Activated CD8-positive, alpha-beta T cell treated with anti-CD3 and anti-CD28 coated beads, Interleukin-2, amount 10 ng/mL, durations not matched to agents 7 days and 5 days (primary cell): Measurements from ENCODE around the gene RHBDL3. TPM values are rescaled to one million over a fixed set of nuclear protein-coding genes. Genes with fewer than 3 reads are reported as not detected.
"Not testable (repeated sequence)": the region's sequence is repeated elsewhere in the genome, so short reads cannot be mapped to it uniquely, and the experiment has no call there.

Experiments used
- ATAC-seq: fragments of 150-1000 bp; cut with Tn5 transposase; one replicate; pipeline ENCODE4 v1.10.0; 2021; ENCODE audit warnings: moderate library complexity
- CTCF ChIA-PET: fragments of 350-600 bp; sonication (Branson Sonifier 250); formaldehyde crosslinking; loops from one replicate; lab custom pipeline; 2021; ENCODE audit warnings: antibody characterized with exemption; lab: Charles Lee
- POLR2A ChIA-PET: fragments of 350-600 bp; sonication (Branson Sonifier 250); formaldehyde crosslinking; loops from one replicate; lab custom pipeline; 2021; ENCODE audit warnings: antibody characterized with exemption; lab: Charles Lee
- DNase-seq: peaks from one replicate; pipeline ENCODE4 v3.0.0-alpha.2; 2020
- H3K27ac Mint-ChIP-seq: one replicate; pipeline ENCODE4 v1.8.0; 2021; ENCODE audit warnings: mild to moderate bottlenecking, mixed read lengths
- H3K27me3 Mint-ChIP-seq: one replicate; pipeline ENCODE4 v1.8.0; 2021; ENCODE audit warnings: low read depth, mixed read lengths
- H3K36me3 Mint-ChIP-seq: one replicate; pipeline ENCODE4 v1.8.0; 2021; ENCODE audit warnings: low read depth, mixed read lengths
- H3K4me1 Mint-ChIP-seq: one replicate; pipeline ENCODE4 v1.8.0; 2021; ENCODE audit warnings: low read depth, mixed read lengths
- H3K4me3 Mint-ChIP-seq: one replicate; pipeline ENCODE4 v1.8.0; 2021; ENCODE audit warnings: mild to moderate bottlenecking, mixed read lengths
- H3K9me3 Mint-ChIP-seq: one replicate; pipeline ENCODE4 v1.8.0; 2022; ENCODE audit warnings: mixed read lengths; ENCODE audit not compliant: insufficient read depth
- total RNA-seq, 2 experiments: library from RNA; stranded (reverse); gene quantifications; one replicate each; pipeline ENCODE4 v1.2.3, GENCODE V29; 2021

The RHBDL3 gene
- total RNA-seq, 2 experiments from 2014 or later = 0.82 to 1.0 TPM

DNA sequence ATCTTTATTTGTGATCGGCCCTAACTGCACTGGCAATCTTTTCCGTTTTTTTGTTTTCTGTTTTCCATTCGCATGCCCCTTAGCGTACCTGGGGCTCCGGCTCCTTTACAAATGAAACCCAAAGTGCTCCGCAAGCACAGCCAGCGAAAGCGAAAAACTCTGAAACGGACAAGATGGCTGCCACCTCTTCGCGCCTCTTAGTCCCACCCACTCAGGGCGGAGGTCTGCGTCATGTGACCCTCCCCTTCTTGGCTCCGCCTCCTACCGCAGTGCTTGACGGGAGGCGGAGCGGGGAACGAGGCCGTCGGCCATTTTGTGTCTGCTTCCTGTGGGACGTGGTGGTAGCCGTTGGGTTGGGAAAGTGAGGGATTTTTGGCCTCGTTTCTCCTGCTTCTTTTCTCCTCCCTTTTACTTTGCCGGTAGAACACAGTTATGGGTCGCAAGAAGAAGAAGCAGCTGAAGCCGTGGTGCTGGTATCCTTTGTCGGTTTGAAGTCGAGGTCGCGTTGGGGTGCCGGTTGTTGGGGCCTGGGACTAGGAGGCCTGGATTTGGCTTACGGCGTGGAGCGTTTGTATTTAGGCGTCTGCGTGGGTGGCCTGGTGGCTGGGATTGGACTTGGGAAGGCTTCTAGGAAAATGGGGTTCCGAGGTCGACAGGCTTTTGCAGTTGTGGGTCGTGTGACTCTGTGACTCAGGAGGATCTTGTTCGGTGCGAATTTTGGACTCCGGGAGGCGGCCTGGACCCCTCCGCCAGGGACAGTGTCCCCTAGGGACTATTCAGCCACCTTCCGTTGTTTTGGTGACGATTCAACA is 84.4 kb downstream of the RHBDL3 start, which contains the start of gene ZNF207:
Gene ZNF207 (plus strand): TSS at position 304 of the 812 bp plus-strand sequence. CDS start 129 bp downstream, at position 433.
- ATAC-seq (peak; percentile 96), DNase-seq (peak; percentile 97)
- Mint-ChIP-seq H3K4me1 (peaks cover 37% of the 10 kb centered on the region), H3K27me3 (no peaks in the 10 kb centered on the region), H3K27ac (peak within 1 kb of the TSS; percentile 99), H3K9me3 (no peaks in the 10 kb centered on the region), H3K4me3 (peak within 1 kb of the TSS; percentile 100), H3K36me3 (peaks cover 50% of the 10 kb centered on the region)
- CTCF ChIA-PET = interaction anchor here (0.7 to 1.4 kb wide), 5 partner anchors 14 to 112 kb away, joined by 3 to 5 read pairs (median 3); no protein-coding TSS in a partner anchor
- POLR2A ChIA-PET = interaction anchor here (0.5 to 2.3 kb wide), 8 partner anchors 9 to 86 kb away, joined by 3 to 24 read pairs (median 4); partner anchors contain the start of gene C17orf75

DNA sequence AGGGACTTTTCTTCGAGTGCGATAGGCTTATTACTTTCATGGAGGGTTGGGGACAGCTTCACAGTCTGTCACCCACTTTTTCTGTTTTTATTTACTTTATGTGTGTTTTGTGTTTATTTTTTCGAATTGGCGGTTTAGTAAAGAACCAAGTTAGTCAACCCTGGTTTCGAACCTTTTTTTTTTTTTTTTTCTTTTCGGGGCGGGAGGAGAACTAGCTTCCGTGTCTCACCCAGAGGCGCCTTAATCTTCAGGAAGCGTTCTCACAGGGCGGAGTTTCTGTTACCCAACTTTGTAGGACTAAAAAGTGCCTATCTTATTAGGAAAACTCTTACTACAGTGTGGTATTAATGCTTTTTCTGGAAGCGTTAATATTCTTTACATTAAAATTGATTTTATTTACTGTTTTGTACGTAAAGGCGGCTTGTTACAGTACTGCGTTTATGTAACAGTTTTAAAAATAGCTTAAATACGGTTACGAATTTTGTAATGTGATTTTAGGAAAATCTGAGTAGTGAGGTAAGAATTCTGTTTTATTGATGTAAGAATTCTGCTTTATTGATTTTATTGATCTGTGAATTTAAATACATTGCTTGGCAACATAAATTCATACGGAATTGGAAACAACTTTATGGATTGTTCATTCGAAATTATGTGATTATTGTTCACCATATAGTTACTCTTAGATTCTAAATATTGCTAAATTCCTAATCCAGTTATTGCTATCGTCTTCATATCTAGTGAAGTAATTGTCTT is 85.2 kb downstream of the RHBDL3 start:
- Mint-ChIP-seq H3K36me3 (peaks cover 58% of the 10 kb centered on the region), H3K27me3 (no peaks in the 10 kb centered on the region), H3K27ac (peak overlapping the region; percentile 99), H3K4me3 (peak overlapping the region; percentile 100), H3K4me1 (peaks cover 45% of the 10 kb centered on the region), H3K9me3 (no peaks in the 10 kb centered on the region)
- ATAC-seq (peak; percentile 45), DNase-seq (peak; percentile 68)
- ChIA-PET POLR2A (interaction anchor here (0.5 to 2.3 kb wide), 9 partner anchors 8 to 87 kb away, joined by 3 to 24 read pairs (median 3); partner anchors contain the start of gene C17orf75), CTCF (interaction anchor here (0.7 to 1.7 kb wide), 8 partner anchors 9 to 112 kb away, joined by 3 to 7 read pairs (median 4); partner anchors contain the start of genes C17orf75 and PSMD11)

DNA sequence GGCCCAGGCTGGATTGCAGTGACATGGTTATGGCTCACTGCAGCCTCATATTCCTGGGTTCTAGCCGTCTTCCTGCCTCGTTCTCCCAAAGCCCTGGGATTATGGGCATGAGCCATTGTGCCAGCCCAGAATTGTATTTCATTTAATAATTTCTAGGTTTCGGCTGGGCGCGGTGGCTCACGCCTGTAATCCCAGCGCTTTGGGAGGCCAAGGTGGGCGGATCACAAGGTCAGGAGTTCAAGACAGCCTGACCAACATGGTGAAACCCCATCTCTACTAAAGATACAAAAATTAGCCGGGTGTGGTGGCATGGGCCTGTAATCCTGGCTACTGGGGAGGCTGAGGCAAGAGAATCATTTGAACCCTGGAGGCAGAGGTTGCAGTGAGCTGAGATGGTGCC is 87.1 kb downstream of the RHBDL3 start:
- ATAC-seq, H3K27me3 Mint-ChIP-seq, POLR2A ChIA-PET, DNase-seq, H3K27ac Mint-ChIP-seq, H3K9me3 Mint-ChIP-seq: not testable (repeated sequence)
- H3K4me1 Mint-ChIP-seq = peaks cover 56% of the 10 kb centered on the region
- H3K36me3 Mint-ChIP-seq = peaks cover 65% of the 10 kb centered on the region
- CTCF ChIA-PET = interaction anchor here (1.7 kb wide), 1 partner anchor 91 kb away, joined by 5 read pairs; the partner anchor contains the start of gene PSMD11
- H3K4me3 Mint-ChIP-seq = peak overlapping the region; percentile 100

DNA sequence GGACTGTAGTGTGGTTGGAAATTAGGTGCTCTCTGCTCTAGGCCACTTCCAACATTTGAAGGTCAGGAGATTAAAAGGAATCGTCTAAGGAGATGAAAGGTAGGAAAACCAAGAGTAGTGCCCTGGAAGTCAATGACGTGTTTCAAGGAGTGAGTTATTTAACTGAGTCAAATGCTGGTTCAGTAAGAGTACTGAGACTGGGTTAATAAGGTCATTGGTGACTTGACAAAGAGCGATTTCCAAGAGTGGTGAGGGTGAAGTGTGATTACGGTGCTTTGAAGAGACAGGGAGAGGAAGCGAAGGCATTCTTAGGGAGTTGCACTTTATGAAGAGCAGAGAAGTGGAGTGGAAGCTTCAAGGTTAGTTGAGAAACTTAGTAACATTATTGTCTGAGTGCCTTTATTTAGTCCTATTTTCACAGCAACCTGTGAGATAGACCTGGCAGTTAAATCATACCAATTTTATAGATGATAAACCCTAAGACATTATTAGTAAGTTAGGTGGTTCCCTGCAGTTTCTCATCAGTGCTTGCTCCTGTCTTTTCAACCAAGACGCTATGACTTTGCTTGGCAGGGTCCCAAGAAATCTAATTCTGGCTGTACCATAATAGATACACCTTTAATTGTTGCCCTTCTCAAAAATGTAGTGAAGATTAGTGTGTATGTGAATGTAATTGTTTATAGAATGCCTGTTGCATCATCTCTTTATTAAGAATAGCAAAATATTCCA is 90.2 kb downstream of the RHBDL3 start:
- H3K9me3 Mint-ChIP-seq = no peaks in the 10 kb centered on the region
- H3K27ac Mint-ChIP-seq = peak overlapping the region; percentile 21
- H3K36me3 Mint-ChIP-seq = peaks cover 71% of the 10 kb centered on the region
- H3K4me3 Mint-ChIP-seq = peak overlapping the region; percentile 20
- no peak for ATAC-seq
- ChIA-PET POLR2A (no interaction called here), CTCF (interaction anchor here (0.6 kb wide), 1 partner anchor 18 kb away, joined by 3 read pairs; no protein-coding TSS in a partner anchor)
- peaks cover 51% of the 10 kb centered on the region for H3K4me1 Mint-ChIP-seq
- H3K27me3 Mint-ChIP-seq = no peaks in the 10 kb centered on the region
- DNase-seq = no peak

DNA sequence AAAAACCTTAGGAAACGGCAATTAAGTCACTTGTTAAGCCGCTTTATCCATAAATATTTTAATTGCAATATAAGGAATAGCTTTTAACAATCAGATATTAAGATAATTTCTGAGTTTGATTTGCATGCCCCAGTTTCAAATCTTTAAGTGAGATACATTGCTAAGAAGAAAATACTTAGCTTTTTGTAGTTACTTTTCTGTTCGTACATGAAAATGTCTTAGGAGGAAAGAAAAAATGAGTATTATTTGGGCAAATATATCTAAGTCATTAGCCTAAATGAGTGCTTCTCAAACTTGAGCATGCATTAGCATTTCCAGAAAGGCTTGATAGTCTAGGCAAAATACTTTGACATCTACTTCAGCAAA is 90.7 kb downstream of the RHBDL3 start:
- no peaks in the 10 kb centered on the region for H3K9me3 Mint-ChIP-seq
- peaks cover 72% of the 10 kb centered on the region for H3K36me3 Mint-ChIP-seq
- peaks cover 55% of the 10 kb centered on the region for H3K4me1 Mint-ChIP-seq
- CTCF ChIA-PET = interaction anchor here (0.6 kb wide), 1 partner anchor 17 kb away, joined by 3 read pairs; no protein-coding TSS in a partner anchor
- no peak for DNase-seq
- no peaks in the 10 kb centered on the region for H3K27me3 Mint-ChIP-seq
- POLR2A ChIA-PET = no interaction called here
- no peak overlapping the region for H3K27ac Mint-ChIP-seq
- no peak for ATAC-seq
- H3K4me3 Mint-ChIP-seq = no peak overlapping the region

DNA sequence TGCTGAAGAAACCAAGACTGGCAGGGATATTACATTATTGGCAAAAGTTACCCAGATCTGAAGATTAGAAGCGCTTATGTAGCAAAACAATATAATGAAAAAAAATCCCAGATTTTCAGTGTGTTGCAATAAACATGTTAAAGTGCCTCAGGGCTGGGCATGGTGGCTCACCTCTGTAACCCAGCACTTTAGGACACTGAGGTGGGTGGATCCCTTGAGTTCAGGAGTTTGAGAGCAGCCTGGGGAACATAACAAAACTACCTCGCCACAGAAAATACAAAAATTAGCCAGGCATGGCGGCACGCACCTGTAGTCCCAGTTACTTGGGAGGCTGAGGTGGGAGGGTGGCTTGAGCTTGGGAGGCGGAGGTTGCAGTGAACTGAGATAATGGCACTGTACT is 91.1 kb downstream of the RHBDL3 start:
- POLR2A ChIA-PET = no interaction called here
- no peak overlapping the region for H3K27ac Mint-ChIP-seq

DNA sequence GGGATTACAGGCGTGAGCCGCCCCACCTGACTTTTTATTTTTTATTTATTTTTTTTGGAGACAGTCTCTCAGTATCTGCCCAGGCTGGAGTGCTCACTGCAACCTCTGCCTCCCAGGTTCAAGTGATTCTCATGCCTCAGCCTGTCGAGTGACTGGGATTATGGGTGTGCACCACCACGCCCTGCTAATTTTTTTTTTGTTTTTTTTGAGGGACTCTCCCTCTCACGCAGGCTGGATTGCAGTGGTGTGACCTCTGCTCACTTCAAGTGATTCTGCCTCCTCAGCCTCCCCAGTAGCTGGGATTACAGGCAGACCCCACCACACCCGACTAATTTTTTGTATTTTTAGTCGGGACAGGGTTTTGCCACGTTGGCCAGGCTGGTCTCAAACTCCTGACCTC is 92.0 kb downstream of the RHBDL3 start:
- Mint-ChIP-seq H3K36me3 (peaks cover 71% of the 10 kb centered on the region), H3K27ac (no peak overlapping the region), H3K27me3 (no peaks in the 10 kb centered on the region), H3K4me1 (peaks cover 52% of the 10 kb centered on the region), H3K4me3 (no peak overlapping the region), H3K9me3 (no peaks in the 10 kb centered on the region)
- peak; percentile 21 for ATAC-seq
- no peak for DNase-seq
- ChIA-PET POLR2A (no interaction called here), CTCF (no interaction called here)

More for the DNA sequence above, 91.1 kb downstream of the RHBDL3 start:
- Mint-ChIP-seq H3K36me3 (peaks cover 71% of the 10 kb centered on the region), H3K27me3 (no peaks in the 10 kb centered on the region), H3K4me1 (peaks cover 53% of the 10 kb centered on the region), H3K9me3 (no peaks in the 10 kb centered on the region), H3K4me3 (no peak overlapping the region)
- no peak for ATAC-seq
- no peak for DNase-seq
- CTCF ChIA-PET = no interaction called here

DNA sequence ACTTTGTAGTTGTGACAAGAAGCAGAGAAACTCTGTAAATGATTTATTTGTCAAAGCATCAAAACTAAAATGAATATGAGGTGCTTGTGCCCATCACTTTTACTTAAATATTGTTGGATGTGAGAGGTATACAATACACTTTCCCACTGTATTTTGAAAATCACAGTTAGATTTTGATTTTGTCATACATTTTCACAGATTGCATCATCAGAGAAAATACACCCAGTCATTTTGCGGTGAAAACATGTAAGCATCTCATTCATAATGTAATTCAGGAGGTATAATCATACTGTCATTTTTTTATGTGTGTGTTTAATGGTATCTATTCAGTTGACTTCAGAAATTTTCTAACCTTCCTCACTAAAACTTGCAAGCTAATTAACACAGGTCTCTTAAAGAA is 95.6 kb downstream of the RHBDL3 start:
- Mint-ChIP-seq H3K4me1 (peaks cover 31% of the 10 kb centered on the region), H3K9me3 (no peaks in the 10 kb centered on the region), H3K27ac (no peak overlapping the region), H3K27me3 (no peaks in the 10 kb centered on the region), H3K4me3 (no peak overlapping the region), H3K36me3 (peaks cover 73% of the 10 kb centered on the region)
- DNase-seq = no peak
- CTCF ChIA-PET = no interaction called here
- POLR2A ChIA-PET = no interaction called here
- ATAC-seq = no peak

DNA sequence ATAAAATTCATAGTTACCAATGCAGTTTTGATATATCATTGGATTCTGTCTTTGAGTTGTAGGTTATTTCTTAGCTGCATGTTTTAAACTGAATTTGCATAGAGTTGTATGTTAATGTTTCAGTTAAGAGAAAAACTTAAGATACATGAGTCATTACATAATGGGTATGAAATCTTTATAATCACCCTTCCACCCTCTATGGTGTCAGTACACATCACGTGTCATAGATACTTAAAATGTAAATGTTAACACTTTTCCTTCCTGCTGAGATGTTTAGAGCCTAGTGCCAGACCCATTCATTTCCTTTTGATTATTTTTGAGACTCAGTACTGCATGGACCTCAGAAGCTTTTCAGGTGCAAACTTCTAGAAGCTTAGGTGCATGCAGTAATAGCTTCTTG is 104.8 kb downstream of the RHBDL3 start:
- Mint-ChIP-seq H3K9me3 (no peaks in the 10 kb centered on the region), H3K4me3 (no peak overlapping the region), H3K27ac (no peak overlapping the region), H3K36me3 (peaks cover 77% of the 10 kb centered on the region), H3K27me3 (no peaks in the 10 kb centered on the region), H3K4me1 (peaks cover 21% of the 10 kb centered on the region)
- POLR2A ChIA-PET = interaction anchor here (0.7 to 1.7 kb wide), 2 partner anchors 16 to 112 kb away, joined by 3 read pairs; no protein-coding TSS in a partner anchor
- CTCF ChIA-PET = interaction anchor here (0.9 to 1.2 kb wide), 3 partner anchors 9 to 74 kb away, joined by 3 to 4 read pairs (median 4); partner anchors contain the start of gene PSMD11
- no peak for DNase-seq
- no peak for ATAC-seq
